HG03066 (cell line): Measurements from ENCODE around the gene HCFC1.
A peak's percentile ranks its signal among the peaks of the same experiment; 100 is the strongest.
"Not testable (repeated sequence)": the region's sequence is repeated elsewhere in the genome, so short reads cannot be mapped to it uniquely, and the experiment has no call there.

Experiments
- ATAC-seq: cut with Tn5 transposase; IDR thresholded peaks from one replicate; pipeline ENCODE4 v1.9.1; 2021; ENCODE audit warnings: low read depth; ENCODE audit not compliant: unreplicated experiment

The HCFC1 gene

DNA sequence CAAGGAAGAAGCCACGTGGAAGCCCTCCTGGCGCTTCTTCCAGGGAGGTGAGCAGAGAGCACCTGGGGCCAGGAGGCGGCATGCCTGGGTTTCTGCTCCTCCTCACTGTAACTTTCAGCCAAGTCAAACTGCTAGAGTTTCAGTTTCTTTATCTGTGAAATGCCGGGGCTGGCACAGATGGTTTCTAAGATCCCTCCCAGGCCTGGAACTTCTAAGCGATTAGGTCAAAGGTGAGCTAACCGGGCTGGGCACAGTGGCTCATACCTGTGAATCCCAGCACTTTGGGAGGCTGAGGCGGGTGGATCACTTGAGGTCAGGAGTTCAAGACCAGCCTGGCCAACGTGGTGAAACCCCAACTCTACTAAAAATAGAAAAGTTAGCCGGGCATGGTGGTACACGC is 8.8 kb upstream of the HCFC1 start:
- not testable (repeated sequence) for ATAC-seq

DNA sequence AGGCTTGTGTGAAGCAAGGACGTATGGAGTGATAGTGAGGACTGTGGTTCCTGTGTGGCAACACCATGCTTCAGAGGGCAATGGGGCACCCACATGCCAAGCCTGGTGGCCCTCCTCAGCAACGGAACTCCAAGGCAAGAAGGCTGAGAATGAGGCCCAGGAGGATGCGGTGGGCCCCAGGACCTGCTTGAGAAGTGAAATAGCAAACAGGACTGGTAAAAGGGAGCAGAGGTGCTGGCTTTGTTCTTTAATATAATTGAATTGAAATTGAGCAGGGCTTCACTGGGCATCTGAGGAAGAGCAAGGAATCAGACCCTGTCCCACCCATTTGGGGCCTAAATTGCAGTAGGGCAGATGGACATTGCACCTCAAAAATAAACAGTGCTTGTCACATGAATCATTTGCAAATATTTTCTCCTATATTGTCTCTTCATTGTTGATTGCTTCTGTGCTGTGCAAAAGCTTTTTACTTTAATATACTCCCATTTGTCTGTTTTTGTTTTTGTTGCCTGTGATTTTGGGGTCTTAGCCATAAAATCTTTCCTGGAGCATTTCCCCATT is 3.2 kb upstream of the HCFC1 start:
- ATAC-seq, result no peak

DNA sequence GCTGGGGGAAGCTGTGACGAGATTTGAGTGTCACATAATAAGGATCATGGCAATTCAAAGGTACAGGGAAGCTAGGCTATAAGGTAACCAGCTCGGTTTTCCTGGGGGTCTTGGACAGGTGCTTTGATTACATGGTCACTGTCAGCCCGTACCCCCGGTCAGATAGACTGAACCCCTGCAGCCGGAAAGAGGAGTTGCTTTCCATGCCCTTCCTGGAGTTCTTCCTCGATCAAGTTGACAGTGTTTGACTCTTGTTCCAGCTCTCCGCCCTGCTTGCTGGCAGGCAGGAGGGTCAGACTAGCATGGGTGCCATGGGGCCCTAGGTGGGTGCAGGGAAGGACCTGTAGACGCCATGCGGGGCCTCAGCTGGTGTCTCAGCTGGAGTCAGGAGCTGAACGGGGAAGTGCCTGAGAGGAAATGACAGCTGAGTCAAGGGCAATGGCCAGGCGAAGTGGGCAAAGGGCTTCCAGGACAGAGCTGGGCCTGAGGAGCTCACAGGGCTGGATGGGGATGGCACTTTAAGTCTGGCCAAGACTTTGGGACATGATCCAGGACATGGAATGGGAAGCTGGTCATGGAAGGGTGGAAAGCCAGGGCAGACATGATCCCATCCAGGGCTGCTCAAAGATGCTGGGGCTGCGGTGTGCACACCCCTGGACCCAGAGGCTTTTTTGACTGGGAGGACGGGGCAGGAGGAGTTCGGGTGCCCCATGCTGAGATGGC is 2.5 kb upstream of the HCFC1 start:
- ATAC-seq, result no peak

GRCh38 chrX:153973127-153974002 is 1.7 kb upstream of the HCFC1 start:
- ATAC-seq, result no peak

- peak; percentile 36 for ATAC-seq
Measured at GRCh38 chrX:153972368-153973126, 929 bp upstream of the HCFC1 start, which contains the start of gene TMEM187. Gene TMEM187 (plus strand): TSS chrX:153972754. CDS start chrX:153982063, 9,309 bp downstream.

GRCh38 chrX:153971124-153971449 is 531 bp downstream of the HCFC1 start:
- ATAC-seq, result peak; percentile 32

DNA sequence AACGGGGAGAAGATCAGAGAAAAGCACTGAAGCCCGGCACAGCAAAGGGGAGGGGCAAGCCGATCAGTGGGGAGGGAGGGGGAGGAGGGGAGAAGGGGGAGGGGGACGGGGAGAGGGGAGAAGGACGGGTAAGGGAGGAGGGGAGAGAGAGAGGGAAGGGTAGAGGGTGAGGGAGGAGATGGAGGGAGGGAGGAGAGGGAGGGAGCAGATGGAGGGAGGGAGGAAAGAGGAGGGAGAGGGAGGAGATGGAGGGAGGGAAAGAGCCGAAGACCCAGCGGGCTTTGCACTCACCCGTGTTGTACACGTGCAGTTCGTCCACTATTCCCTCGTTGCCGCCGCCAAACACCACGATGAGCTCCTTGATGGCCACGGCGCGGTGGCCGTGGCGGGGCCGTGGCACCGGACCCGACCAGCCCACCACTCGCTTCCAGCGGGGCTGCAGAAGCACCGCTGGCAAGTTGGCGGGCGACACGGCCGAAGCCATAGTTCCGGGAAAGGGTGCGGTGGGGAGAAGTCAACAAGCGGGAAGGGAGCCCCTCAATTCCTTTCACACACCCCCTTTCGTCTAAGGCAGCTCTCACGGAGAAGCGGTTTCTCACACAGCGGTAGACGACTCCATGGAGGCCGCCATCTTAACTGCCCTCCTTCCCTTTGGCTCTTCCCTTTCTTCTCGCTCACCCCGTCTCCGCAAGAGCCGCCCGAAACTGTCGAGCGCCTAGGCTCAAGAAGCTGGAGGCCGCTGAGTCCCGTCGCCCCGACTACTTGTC is 1.1 kb downstream of the HCFC1 start:
- peak; percentile 4 for ATAC-seq

- ATAC-seq, result no peak
Measured at GRCh38 chrX:153969904-153970356, 1.7 kb downstream of the HCFC1 start.

DNA sequence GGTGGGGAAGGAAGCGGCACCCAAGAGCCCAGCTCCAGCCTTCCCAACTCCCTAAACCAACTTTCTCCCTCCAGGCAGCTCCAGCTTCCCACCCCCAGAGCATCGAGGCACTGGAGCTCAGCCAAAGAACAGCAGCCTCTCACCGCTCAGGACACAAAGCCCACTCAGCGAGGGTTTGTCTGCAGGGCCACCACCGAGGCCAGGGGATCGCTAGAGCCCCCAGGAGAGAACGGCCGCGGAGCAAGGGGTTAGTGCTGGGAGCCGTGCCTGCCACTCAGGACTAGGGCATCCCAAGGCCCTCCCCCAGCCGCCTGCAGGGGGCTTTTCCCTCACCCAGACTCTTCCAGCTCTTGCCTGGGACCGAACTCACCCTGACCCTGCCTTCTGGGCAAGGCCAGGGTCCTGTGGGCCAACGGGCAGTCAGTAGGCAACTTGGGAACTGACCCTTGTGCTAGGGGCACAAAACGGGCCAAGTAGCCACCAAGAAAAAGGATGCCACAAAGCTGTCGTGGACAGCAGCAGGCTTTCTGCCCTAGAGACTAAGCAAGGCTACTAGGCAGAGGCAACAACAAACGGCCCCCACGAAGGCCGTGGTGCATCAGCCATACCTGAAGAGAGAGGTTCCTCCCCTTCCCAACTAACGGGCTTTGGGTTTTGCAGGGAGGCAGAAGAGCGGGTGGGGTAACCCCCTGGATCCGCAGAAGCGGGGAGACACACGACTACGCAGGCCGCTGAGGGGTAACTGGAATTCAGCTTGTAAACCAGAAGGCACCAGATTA is 2.3 kb downstream of the HCFC1 start:
- no peak for ATAC-seq

DNA sequence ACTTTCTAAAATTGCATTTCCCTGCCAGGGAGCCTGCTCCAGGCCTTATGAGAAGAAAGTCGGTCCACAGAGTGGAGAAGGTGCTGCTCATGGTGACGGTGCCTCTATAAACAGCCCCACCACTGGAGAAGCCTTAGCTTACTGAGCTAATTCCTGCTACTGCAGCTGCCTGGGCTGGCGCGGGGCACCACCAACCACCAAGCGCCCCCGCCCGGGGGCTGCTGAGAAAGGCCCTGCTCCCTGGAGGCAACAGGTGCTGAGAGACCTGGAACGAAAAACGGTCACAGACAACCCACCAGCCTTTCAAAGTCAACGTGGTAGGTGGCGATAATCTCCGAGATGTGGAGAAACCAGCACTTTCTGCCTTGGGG is 2.9 kb downstream of the HCFC1 start:
- ATAC-seq, result no peak

DNA sequence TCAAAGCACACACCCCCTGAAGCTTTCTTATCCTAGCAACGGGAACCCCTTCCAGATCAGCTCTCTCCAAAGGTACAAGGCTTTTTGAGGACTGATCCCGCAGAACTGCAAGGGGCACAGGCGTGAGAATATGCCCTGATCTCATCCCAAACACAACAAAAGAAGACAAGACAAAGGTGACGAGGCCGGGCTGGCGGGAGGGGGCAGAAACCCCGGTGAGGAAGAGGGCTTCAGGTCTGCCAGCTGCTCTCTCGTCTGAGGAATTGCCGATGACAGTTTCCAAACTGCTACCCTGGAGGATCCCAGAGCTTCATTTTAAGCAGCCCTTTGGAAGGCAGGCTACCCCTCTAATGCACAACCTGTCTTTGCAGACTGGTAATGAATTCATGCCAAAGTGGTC is 3.4 kb downstream of the HCFC1 start:
- no peak for ATAC-seq

DNA sequence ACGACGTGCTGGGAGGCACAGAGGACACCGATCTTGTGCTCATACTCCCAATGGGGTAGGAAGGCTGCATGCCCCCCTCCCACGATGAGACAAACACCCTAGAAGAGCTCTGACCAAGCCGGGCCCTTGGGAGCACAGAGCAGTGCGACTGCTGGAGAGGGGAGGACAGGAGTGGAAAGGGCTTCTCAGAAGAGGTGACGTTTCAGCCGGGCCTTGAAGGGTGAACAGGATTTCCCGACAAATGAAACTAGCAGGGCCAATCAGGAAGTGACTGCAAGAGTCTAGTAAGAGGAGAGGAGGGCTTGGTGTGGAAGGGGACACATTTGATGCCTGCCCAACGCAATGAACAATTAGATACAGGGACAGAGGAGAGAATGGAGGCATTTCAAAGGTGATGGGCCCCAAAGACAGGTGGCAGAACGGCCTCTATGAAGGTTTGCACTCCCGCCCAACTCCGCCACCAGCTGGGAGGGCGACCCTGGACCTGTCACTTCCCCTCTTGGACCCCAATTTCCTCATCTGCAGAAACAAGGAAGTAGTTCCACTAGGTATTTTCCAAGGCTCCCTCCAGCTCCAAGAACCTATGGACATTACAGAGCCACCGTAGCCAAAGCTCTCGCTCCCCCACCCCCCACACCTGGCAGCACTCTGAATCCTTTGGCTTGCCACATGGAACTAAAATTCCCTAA is 3.9 kb downstream of the HCFC1 start:
- ATAC-seq, result no peak

DNA sequence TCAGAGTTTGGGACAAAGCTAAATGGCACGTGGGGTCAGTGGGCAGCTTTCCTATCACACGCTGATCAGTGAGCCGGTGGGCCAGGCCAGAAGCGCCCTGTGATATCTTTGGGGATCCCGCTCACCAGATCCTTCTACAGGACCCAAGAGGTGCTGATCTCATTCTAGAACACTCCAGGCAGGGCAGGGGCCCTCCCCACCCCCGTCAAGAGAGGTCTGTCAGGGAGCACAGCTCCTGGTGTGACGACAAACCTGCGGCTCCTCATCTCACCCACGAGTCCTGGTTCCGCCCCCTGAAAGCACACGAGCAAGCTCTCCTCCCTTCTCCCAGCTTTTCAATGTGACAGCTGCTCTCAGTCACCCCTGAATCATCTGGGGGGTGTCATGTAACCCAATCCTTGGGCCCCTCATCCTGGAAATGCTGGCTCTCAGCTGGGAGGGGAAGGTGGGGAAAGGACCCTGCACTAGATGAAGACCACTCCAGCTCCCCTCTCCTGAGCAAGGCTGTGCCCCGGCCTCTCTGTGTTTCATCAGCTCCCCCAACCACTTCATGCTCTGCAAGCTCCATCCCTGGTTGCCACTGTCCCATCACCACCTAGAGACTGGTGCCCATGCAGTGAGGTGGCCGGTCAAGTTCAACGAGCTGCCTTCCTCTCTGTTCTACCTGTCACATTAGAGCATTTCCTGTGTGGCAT is 4.6 kb downstream of the HCFC1 start:
- ATAC-seq, result no peak

GRCh38 chrX:153966283-153966688 is 5.3 kb downstream of the HCFC1 start:
- ATAC-seq, result no peak

DNA sequence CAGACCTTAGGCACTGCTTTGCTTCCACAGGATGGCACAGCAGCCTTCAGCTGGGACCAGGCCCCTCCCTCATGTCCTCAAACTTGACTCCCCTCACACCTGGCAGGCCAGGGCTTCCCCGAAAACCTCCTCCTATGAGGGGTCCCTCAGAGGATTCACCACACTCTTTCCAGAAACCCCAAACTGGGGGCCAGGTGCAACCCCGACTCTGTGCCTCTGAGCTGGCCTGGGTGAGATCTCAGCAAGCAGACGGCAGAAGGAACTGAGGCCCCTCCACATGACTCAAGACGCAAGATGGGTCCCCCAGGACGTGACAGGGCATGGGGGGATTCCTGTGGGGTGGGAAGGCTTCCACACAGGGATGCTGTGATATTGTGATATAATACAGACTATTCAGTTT is 6.2 kb downstream of the HCFC1 start:
- no peak for ATAC-seq

GRCh38 chrX:153964105-153964504 is 7.5 kb downstream of the HCFC1 start:
- no peak for ATAC-seq

DNA sequence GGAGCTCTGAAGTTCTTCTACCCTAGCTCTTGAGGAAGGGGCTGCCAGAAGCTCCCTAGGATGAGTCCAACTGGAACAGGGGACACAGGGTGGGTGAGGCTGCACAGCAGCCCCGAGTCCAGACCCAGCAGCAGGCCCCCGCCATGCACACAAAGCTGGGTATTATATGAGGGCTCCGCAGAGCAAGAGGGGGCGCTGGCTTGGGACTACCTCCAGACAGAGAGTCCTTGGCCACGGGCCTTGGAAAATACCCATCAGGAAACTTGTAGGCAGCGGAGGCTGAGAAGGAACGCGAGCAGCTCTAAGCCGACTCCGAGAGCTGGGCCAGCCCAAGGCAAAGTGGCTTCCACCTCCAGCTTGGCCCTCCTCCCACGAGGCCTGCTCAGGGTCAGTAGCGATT is 8.1 kb downstream of the HCFC1 start:
- no peak for ATAC-seq

- ATAC-seq, result no peak
Measured at GRCh38 chrX:153961292-153961691, 10.3 kb downstream of the HCFC1 start.
